Measurements from ENCODE around the gene GPC6. TPM values are rescaled to one million over a fixed set of nuclear protein-coding genes. Genes with fewer than 3 reads are reported as not detected.

GPC6 gene
- total RNA-seq, 3 donors from 2014 or later (not counting 1 experiment from before 2014, with no cell fraction given), result not detected

GRCh38 chr13:94028650-94029049 lies 802.0 kb downstream of the GPC6 start:
- peaks cover 0 to 2% of the 10 kb centered on the region in 2 donors for H3K9me3 Mint-ChIP-seq
- intact Hi-C loops (cut with micrococcal nuclease), result no loop called here
- no peaks in the 10 kb centered on the region for H3K4me1 Mint-ChIP-seq
- H3K27ac ChIP-seq (ENCODE audit: low read length), result no peak overlapping the region
- TF ChIP-seq CTCF (IDR thresholded peaks at IDR 0.05), result no peak
- H3K4me1 ChIP-seq (ENCODE audit: control insufficient read depth, insufficient read depth, low read length), result no peaks in the 10 kb centered on the region
- H3K4me3 ChIP-seq (ENCODE audit: low read length), result no peak overlapping the region
- WGBS (ENCODE audit: insufficient coverage), result 94% methylated on average over 1 of the region's 1 CpG
- ATAC-seq, result no peak
- H3K36me3 Mint-ChIP-seq, result no peaks in the 10 kb centered on the region
- H3K27me3 Mint-ChIP-seq (ENCODE audit: low read depth in 2 of 2), result peaks cover 0 to 2% of the 10 kb centered on the region in 2 donors
- no peak overlapping the region for H3K27ac Mint-ChIP-seq
- H3K36me3 ChIP-seq (ENCODE audit: control insufficient read depth, insufficient read depth, low read length), result no peaks in the 10 kb centered on the region
- no peak overlapping the region for H3K4me3 Mint-ChIP-seq
- H3K27me3 ChIP-seq (ENCODE audit: control insufficient read depth, insufficient read depth, low read length), result no peaks in the 10 kb centered on the region
- no peaks in the 10 kb centered on the region for H3K9me3 ChIP-seq (ENCODE audit: control insufficient read depth, insufficient read depth, low read length)
- no peak for DNase-seq

DNA sequence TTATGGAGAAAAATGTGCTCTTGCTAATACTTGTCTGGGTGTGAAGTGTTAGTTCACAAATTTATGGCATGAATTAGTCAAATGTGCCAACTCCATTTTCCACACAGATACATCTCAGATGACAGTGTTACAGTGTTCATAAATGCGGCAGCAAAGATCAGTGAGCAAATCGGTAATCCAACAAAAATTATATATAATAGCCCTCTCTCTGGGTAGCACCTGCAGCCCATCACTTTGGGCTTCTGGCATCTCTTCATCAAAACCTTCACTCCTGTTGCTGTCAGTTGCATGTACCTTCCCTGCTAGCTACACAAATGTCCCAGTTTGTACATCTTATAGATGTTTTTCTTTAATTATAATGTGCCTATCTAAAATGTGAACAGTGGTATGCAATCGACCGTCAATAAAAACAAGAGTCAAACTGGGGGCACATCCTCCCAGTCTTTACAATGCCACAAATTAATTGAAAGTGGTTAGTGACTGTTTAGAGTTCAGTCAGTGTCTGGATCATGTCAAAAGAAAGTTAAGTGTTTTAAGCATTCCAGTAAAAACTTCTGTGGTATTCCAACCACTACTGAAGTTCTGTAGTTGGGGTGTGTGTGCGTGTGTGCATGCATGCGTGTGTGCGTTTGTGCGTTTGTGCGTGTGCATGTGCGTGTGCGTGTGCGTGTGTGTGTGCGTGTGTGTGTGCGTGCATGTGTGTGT lies 804.0 kb downstream of the GPC6 start:
- Mint-ChIP-seq H3K27me3 (ENCODE audit: low read depth in 2 of 2) (peaks cover 0 to 2% of the 10 kb centered on the region in 2 donors), H3K27ac (no peak overlapping the region), H3K4me1 (no peaks in the 10 kb centered on the region), H3K4me3 (no peak overlapping the region), H3K36me3 (no peaks in the 10 kb centered on the region), H3K9me3 (peaks cover 2 to 5% of the 10 kb centered on the region in 2 donors)
- DNase-seq (no peak), ATAC-seq (no peak)
- Histone ChIP-seq H3K9me3 (ENCODE audit: control insufficient read depth, insufficient read depth, low read length) (no peaks in the 10 kb centered on the region), H3K27ac (ENCODE audit: low read length) (no peak overlapping the region), H3K27me3 (ENCODE audit: control insufficient read depth, insufficient read depth, low read length) (no peaks in the 10 kb centered on the region), H3K4me1 (ENCODE audit: control insufficient read depth, insufficient read depth, low read length) (no peaks in the 10 kb centered on the region), H3K36me3 (ENCODE audit: control insufficient read depth, insufficient read depth, low read length) (no peaks in the 10 kb centered on the region), H3K4me3 (ENCODE audit: low read length) (no peak overlapping the region)
- intact Hi-C loops (cut with micrococcal nuclease), result no loop called here
- TF ChIP-seq CTCF (IDR thresholded peaks at IDR 0.05), result no peak
- WGBS (ENCODE audit: insufficient coverage), result 95% methylated on average over 14 of the region's 14 CpGs

DNA sequence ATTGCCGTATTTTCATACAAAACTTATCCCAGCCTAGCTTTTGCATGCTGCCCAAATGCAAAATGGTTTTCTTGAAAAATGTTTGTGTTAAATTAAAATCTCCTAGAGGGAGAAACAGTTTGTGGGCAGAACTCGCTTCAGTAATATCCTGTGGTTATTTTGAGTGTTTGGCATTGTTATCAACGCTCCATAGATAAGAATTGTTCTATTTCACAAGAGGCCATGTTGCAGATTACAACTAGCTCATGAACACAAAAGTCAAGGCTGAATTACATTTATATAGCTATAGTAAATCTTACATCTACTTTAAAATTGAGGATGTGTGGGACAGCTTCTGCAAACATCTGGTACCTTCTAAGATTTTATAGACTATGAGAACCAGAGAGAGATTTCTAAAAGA lies 805.0 kb downstream of the GPC6 start:
- H3K9me3 Mint-ChIP-seq, result peaks cover 2 to 5% of the 10 kb centered on the region in 2 donors
- no peaks in the 10 kb centered on the region for H3K4me1 Mint-ChIP-seq
- Histone ChIP-seq H3K36me3 (ENCODE audit: control insufficient read depth, insufficient read depth, low read length) (no peaks in the 10 kb centered on the region), H3K27me3 (ENCODE audit: control insufficient read depth, insufficient read depth, low read length) (no peaks in the 10 kb centered on the region), H3K4me1 (ENCODE audit: control insufficient read depth, insufficient read depth, low read length) (no peaks in the 10 kb centered on the region), H3K9me3 (ENCODE audit: control insufficient read depth, insufficient read depth, low read length) (no peaks in the 10 kb centered on the region), H3K4me3 (ENCODE audit: low read length) (no peak overlapping the region), H3K27ac (ENCODE audit: low read length) (no peak overlapping the region)
- DNase-seq, result no peak
- WGBS (ENCODE audit: insufficient coverage), result 40% methylated on average over 1 of the region's 3 CpGs
- H3K4me3 Mint-ChIP-seq, result no peak overlapping the region
- no peak for TF ChIP-seq CTCF (IDR thresholded peaks at IDR 0.05)
- H3K27ac Mint-ChIP-seq, result no peak overlapping the region
- H3K27me3 Mint-ChIP-seq (ENCODE audit: low read depth in 2 of 2), result peaks cover 0 to 2% of the 10 kb centered on the region in 2 donors
- intact Hi-C loops (cut with micrococcal nuclease), result no loop called here
- H3K36me3 Mint-ChIP-seq, result no peaks in the 10 kb centered on the region
- ATAC-seq, result no peak

GRCh38 chr13:94033098-94033497 lies 806.5 kb downstream of the GPC6 start:
- Histone ChIP-seq H3K27ac (ENCODE audit: low read length) (no peak overlapping the region), H3K27me3 (ENCODE audit: control insufficient read depth, insufficient read depth, low read length) (no peaks in the 10 kb centered on the region), H3K36me3 (ENCODE audit: control insufficient read depth, insufficient read depth, low read length) (no peaks in the 10 kb centered on the region), H3K4me3 (ENCODE audit: low read length) (no peak overlapping the region), H3K9me3 (ENCODE audit: control insufficient read depth, insufficient read depth, low read length) (no peaks in the 10 kb centered on the region), H3K4me1 (ENCODE audit: control insufficient read depth, insufficient read depth, low read length) (no peaks in the 10 kb centered on the region)
- H3K27ac Mint-ChIP-seq, result no peak overlapping the region
- H3K36me3 Mint-ChIP-seq, result no peaks in the 10 kb centered on the region
- DNase-seq (no peak), ATAC-seq (no peak)
- no peaks in the 10 kb centered on the region for H3K4me1 Mint-ChIP-seq
- no peak overlapping the region for H3K4me3 Mint-ChIP-seq
- peaks cover 0 to 2% of the 10 kb centered on the region in 2 donors for H3K27me3 Mint-ChIP-seq (ENCODE audit: low read depth in 2 of 2)
- peaks cover 2 to 5% of the 10 kb centered on the region in 2 donors for H3K9me3 Mint-ChIP-seq
- WGBS (ENCODE audit: insufficient coverage), result no CpG with 5 or more reads among the region's 1 CpG
- intact Hi-C loops (cut with micrococcal nuclease), result no loop called here
- TF ChIP-seq CTCF (IDR thresholded peaks at IDR 0.05), result no peak

All from natural killer cell (primary cell).